Superior temporal gyrus (tissue), 1 donor: ENCODE results near the gene ABCA9.
"Not testable (repeated sequence)": the region's sequence is repeated elsewhere in the genome, so short reads cannot be mapped to it uniquely, and the experiment has no call there.

Experiments used
- DNase-seq: peaks from one replicate; pipeline ENCODE4 v3.0.0-alpha.2; 2016; ENCODE audit errors: extremely low spot score

ABCA9 gene

DNA sequence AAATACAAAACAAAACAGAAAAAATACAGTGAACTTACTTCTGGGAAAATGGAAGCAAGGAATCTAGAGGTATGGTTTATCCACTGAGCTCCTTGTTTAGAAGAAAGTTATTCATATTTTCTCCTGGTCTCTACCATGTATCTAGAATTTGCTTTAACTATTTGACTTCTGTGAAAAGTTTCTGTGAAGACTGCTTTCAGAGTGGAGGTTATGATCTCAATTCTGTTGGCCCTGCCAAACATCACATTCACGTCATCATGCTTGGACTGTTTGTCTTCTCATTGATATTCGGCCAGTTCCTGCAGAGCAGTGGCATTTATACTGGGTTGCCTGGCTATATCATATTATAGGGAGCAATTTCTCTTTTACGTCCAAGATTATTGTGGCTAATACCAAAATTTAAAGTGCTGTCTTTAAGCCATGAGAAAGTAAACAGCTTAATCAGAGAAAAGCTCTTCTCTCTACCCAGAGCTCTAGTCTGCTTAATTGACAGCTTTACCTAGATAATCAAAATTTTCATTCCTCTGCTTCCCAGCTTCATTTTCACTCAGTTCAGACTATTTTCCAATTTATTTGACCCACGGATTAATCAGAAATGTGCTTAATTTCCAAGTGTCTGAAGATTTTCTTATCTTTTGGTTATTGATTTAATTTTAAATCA is 105.4 kb downstream of the ABCA9 start, which contains the start of gene ABCA8:
Gene ABCA8, minus strand, starts transcription at position 212 of the 661 bp plus-strand sequence. CDS start 13,358 bp downstream, outside the sequence.
- DNase-seq, result peak; percentile 96

DNA sequence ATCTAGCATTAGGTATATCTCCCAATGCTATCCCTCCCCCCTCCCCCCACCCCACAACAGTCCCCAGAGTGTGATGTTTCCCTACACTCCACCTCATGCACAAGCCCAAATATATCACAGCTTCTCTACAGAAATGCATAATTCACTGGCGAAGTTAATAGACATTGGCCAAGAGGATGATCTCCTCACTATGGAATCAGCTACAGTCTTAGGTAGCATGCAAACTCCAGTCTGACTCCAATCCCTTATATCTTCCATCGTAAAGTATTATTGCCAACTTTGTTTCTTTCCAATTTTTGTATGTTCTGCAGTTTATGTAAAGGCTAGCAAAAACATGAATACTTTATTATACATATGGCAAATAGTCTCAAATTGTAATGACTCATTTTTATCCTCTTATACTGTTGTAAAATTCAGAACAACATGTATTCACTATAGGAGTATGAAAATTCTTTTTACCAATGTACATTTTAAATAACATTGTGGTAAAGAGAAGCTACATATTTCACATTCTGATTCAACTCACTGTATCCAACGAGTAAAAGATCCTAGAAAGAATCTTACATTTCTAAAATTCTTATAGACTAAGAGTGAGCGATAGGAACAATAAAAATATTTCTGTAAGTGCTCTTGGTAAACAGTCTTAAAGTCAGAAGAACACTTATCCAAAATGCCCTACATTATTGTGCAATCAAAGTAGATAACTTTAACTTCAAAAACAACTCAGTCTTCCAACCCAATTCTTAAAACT is 106.4 kb downstream of the ABCA9 start:
- DNase-seq, result peak; percentile 51

GRCh38 chr17:68953340-68953997 is 107.3 kb downstream of the ABCA9 start:
- no peak for DNase-seq

DNA sequence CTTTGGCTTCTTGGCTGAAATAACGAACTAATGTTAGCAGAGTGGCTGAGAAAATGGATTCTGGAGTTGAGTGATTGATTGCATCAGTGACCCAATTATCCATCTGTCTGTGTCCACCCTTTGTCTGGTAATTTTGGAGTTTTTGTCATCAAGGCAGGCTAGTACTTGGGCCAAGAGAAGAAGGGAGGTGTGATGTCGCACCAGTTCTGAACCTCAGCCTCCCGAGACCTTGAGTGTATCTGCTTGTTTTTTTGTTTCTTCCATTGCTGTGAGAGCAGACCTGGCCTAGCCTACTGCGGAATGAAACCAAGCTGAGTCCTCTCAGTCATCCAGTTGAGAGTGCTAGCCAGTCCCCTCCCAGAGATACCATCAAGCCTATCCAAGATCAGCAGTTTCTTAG is 110.0 kb downstream of the ABCA9 start:
- no peak for DNase-seq

- not testable (repeated sequence) for DNase-seq
Observed at GRCh38 chr17:68947868-68948267, 112.9 kb downstream of the ABCA9 start.

DNA sequence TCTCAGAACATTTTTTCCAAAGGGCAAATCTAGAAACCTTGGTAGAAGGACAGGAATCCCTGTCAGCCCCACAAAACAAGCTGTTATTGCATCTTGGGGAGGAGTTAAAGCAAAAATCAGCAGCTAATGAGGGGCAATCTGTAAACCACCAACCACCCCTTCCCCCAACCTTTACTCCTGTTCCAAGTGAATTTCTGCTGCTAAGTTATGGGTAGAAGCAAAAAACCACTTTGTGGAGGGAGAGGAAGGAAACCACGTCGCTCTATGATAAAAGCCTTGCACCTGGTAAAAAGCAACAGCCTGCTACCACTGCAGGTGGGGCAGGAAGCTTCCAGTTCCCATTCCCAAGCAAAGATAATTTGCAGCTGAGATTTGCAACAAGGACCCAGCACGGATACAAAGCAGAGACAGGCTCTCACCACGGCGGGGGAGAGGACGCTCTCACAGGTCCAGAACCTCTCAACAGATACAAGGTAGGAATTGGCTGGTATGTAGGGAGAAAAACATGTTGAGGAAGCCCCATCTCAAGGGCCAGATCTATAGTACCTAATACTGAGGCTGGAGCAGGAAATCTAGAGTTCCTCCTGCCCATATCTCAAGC is 116.2 kb downstream of the ABCA9 start:
- DNase-seq, result no peak

DNA sequence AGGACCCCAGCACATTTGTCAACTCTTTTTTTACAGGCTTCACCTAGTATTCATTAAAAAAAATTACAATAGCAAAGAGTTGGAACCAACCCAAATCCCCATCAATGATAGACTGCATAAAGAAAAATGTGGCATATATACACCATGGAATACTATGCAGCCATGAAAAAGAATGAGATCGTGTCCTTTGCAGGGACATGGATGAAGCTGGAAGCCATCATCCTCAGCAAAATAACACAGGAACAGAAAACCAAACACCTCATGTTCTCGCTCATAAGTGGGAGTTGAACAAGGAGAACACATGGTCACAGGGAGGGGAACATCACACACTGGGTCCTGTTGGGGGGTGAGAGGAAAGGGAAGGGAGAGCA is 116.9 kb downstream of the ABCA9 start:
- not testable (repeated sequence) for DNase-seq

GRCh38 chr17:68943123-68943811 is 117.5 kb downstream of the ABCA9 start:
- DNase-seq, result no peak

- no peak for DNase-seq
Observed at GRCh38 chr17:68942389-68942788, 118.3 kb downstream of the ABCA9 start.

DNA sequence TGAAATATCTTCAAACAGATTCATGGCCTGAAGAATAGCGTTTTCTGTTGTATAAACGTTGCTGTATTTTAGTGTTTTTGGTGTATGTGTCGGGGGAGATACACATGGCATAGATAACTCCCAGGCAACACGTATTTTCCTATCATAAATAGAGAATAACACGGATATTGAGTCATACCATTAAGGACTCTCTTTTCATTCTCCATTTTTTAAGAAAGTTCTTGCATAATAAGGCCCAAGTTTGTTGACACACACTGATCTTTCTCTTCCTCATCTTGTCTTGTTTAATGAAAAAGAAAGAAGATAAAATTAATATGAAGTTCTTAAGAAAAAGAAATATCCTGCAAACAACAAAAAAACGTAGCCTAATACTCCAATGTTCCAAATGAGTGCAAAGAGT is 119.0 kb downstream of the ABCA9 start:
- no peak for DNase-seq

DNA sequence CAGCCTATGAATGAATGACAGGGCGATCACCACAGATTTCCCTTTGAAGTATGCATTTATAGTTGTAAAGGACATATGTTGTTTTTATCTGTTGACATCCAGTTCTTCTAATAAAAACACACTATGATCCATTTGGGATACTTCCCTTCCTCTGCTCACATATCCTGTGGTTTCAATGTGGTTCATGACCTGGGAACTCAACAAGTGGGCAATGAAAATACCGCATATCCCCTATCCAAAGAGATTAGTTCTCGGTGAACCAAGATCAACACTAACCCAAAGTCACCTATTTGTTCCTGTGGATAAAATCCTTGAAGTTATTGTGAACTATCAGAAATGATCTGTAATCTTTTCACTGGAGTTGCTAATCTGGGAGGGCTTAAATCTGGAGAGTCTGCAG is 121.5 kb downstream of the ABCA9 start:
- no peak for DNase-seq

GRCh38 chr17:68937890-68938514 is 122.7 kb downstream of the ABCA9 start:
- no peak for DNase-seq

DNA sequence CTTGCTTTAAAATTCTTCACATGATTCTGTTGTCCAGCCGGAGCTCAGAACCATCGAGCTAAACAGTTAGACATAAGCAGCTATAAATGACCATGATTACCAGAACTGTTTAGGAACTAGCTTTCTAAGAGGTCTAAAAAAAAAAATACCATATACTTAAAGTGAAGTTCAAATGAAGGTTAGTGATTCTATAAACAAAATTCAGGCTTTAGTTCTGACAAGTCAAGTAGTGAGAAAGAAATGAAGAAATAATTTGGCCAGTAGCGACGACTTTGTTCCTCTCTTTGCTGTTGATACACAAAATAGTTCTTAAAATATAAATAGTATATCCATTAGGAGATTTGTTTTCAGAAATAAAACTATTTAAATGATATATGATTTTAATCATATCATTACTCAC is 133.2 kb downstream of the ABCA9 start:
- DNase-seq, result no peak

DNA sequence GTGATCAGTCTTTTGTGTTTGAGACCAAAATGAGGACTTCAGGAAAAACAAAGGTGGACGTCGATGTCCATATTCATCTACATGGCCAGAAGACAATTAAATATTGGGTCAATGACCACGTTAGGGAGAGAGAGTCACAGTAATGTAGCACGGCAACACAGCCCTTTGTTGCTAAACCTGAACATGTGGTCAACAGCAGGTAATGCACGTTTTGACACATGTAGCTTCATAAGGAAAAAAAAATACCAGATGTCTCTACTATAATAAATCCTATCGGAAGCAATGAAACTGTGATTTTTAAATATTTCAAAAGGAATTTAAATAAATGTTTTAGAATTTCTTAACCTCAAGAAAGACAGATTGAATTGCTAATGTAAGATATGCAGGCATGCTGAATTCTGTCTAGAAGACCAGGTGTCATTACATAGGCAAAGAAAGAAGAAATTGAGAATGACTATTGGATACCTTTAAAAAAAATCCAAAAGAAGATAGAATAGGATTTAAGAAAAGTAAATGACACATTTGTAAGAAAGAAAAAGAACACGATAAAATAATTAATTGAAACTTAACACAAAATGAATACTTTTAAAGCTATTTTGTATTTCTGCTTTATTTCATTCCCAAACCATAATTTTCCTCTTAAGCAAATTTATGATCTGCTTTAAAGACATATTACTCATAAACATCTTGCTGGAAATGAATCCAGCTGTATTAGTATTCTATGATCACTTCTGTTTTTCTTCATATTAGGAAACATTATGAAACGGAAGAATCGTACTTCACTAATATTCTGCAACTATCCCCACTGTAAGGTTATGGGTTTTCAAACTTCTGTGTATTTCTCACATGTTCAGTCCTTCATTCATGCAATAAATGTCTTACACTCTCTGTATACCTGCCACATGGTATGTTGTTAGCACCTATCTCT is 135.7 kb downstream of the ABCA9 start:
- DNase-seq, result no peak
